Lower leg skin (tissue), 4 donors: Measurements from ENCODE around the gene NOS1. TPM values are rescaled to one million over a fixed set of nuclear protein-coding genes. Genes with fewer than 3 reads are reported as not detected.
A peak's percentile ranks its signal among the peaks of the same experiment; 100 is the strongest.

ENCODE experiments used
- DNase-seq, 2 donors: peaks; one replicate each; pipeline ENCODE4 v3.0.0-alpha.2; 2019; ENCODE audit warnings: low spot score in 2 of 2
- H3K4me3 ChIP-seq: fragments of 200-600 bp; sonication (generic); 2 replicates; pipeline ENCODE4 v1.5.1; 2017; ENCODE audit warnings: mild to moderate bottlenecking, low read depth; ENCODE audit not compliant: poor library complexity, severe bottlenecking
- CTCF ChIP-seq, 3 donors: fragments of 450-650 bp; IDR thresholded peaks; one replicate each; pipeline ENCODE4 v1.5.1; 2016; ENCODE audit warnings: antibody characterized with exemption in 3 of 3, mild to moderate bottlenecking in 3 of 3, moderate library complexity in 2 of 3
- POLR2A ChIP-seq, 2 donors: fragments of 450-650 bp; IDR thresholded peaks; one replicate each; pipeline ENCODE4 v1.6.1; 2016 to 2017; ENCODE audit warnings: antibody characterized with exemption in 2 of 2, mild to moderate bottlenecking in 1 of 2, moderate library complexity in 1 of 2
- WGBS, 2 donors: methylation state at CpG; one replicate each; pipeline ENCODE4 v1.1.5; 2018; 5-methylcytosine and 5-hydroxymethylcytosine counted together
- intact Hi-C: fragments of 100-400 bp; cut with DNase I; formaldehyde crosslinking; loops from one replicate; pipeline ENCODE4 v1.15.0; 2023; ENCODE audit warnings: low total_unique reads
- total RNA-seq, 4 donors: library from RNA; depleted of rRNA; stranded (reverse); fragments of >200 nt; gene quantifications; one replicate each; pipeline ENCODE4 v1.1.0, GENCODE V29; 2016

Gene NOS1
- total RNA-seq, 4 donors from 2014 or later: 5.4 to 10.2 (median 7.2) TPM

- 22 to 26% methylated on average over 21 of the region's 21 CpGs for WGBS, 2 donors
- TF ChIP-seq POLR2A (IDR thresholded peaks at IDR 0.05): no peak
- no peak for TF ChIP-seq CTCF (IDR thresholded peaks at IDR 0.05)
- intact Hi-C loops: no loop called here
- peak in 1 of 2 donors; percentile 23 for DNase-seq
- H3K4me3 ChIP-seq: no peak overlapping the region
These were observed 26.4 kb downstream of the NOS1 start for GRCh38 chr12:117334855-117335587.

- TF ChIP-seq POLR2A (IDR thresholded peaks at IDR 0.05): no peak
- no peak for TF ChIP-seq CTCF (IDR thresholded peaks at IDR 0.05)
- no peak overlapping the region for H3K4me3 ChIP-seq
- intact Hi-C loops: no loop called here
- WGBS, 2 donors: 20 to 33% methylated on average over 3 of the region's 3 CpGs
- DNase-seq: no peak
These were observed 27.4 kb downstream of the NOS1 start for GRCh38 chr12:117334051-117334450.

- no peak for DNase-seq
- intact Hi-C loops: no loop called here
- 44 to 57% methylated on average over 13 of the region's 13 CpGs for WGBS, 2 donors
- no peak overlapping the region for H3K4me3 ChIP-seq
- TF ChIP-seq CTCF (IDR thresholded peaks at IDR 0.05) (no peak), POLR2A (IDR thresholded peaks at IDR 0.05) (no peak)
These were observed 28.0 kb downstream of the NOS1 start for GRCh38 chr12:117333331-117333881.

GRCh38 chr12:117331691-117332090 is 29.7 kb downstream of the NOS1 start:
- H3K4me3 ChIP-seq: no peak overlapping the region
- DNase-seq: no peak
- WGBS, 2 donors: 50 to 55% methylated on average over 5 of the region's 5 CpGs
- intact Hi-C loops: no loop called here
- TF ChIP-seq POLR2A (IDR thresholded peaks at IDR 0.05) (no peak), CTCF (IDR thresholded peaks at IDR 0.05) (no peak)

- no peak overlapping the region for H3K4me3 ChIP-seq
- intact Hi-C loops: no loop called here
- no peak for DNase-seq
- TF ChIP-seq POLR2A (IDR thresholded peaks at IDR 0.05) (no peak), CTCF (IDR thresholded peaks at IDR 0.05) (no peak)
- WGBS, 2 donors: 87 to 92% methylated on average over 17 to 23 of the region's 27 CpGs
These were observed 30.8 kb downstream of the NOS1 start for GRCh38 chr12:117330441-117331113.
